HG02763 (cell line): ENCODE measurements around the gene NGRN.

Experiments used
- ATAC-seq: cut with Tn5 transposase; IDR thresholded peaks from one replicate; pipeline ENCODE4 v1.9.1; 2021; ENCODE audit warnings: mild to moderate bottlenecking, moderate library complexity; ENCODE audit not compliant: unreplicated experiment

The NGRN gene

GRCh38 chr15:90315278-90315982, 50.0 kb downstream of the NGRN start:
- no peak for ATAC-seq

- no peak for ATAC-seq
Measured at GRCh38 chr15:90316139-90316538, 50.7 kb downstream of the NGRN start.

GRCh38 chr15:90318591-90318990, 53.1 kb downstream of the NGRN start:
- ATAC-seq: no peak

- peak; percentile 75 for ATAC-seq
Measured at GRCh38 chr15:90320062-90320884, 54.8 kb downstream of the NGRN start.

- ATAC-seq: no peak
Measured at GRCh38 chr15:90320885-90321278, 55.4 kb downstream of the NGRN start.
